ENCODE measurements around the gene CSRP2. TPM values are rescaled to one million over a fixed set of nuclear protein-coding genes. Genes with fewer than 3 reads are reported as not detected.

The CSRP2 gene
- total and polyA plus RNA-seq, 4 donors: 3.7 to 38.0 (median 26.2) TPM

DNA sequence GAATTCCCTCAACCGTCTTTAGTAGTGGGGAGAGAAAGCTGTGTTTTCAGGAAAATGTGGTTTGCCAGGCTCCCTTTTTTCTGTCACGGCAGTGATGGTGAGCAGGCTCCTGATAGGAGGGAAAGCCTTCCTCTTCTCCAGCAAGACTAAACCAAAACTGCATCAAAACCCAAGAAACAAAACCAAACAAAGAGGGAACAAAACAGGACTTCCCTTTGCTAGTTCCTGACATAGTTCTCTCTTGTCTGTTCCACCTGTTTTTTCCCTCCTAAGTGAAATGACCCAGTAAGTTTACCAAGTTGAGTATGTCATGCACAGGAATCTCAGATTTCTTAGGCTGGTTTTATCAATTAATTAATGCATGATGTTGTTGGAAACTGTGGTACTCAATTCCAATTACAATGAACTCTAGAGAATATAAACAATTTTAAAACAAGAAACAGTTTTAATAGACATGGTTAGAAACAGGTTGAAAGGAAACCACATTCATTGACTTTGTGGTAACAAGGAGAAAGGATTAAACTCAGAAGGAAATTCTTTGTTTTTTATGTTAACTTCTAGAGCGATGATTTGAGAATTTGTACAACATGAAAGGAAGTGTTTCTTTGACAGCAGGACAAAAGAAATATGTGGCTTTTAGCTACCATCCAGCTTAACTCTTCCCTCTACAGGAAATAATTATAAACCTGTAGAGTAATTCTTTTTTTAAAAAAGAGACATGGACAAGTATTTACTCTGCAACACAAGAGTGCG is 23.0 kb upstream of the CSRP2 start:
- H3K9me3 ChIP-seq (ENCODE audit: control insufficient read depth in 4 of 4, low read length in 3 of 4): no peaks in the 10 kb centered on the region
- TF ChIP-seq HNF4A (conservative IDR thresholded peaks at IDR 0.05) (no peak), JUND (IDR thresholded peaks at IDR 0.05) (no peak), HNF4G (IDR thresholded peaks at IDR 0.05) (no peak), FOXA2 (IDR thresholded peaks at IDR 0.05) (no peak), FOXA1 (IDR thresholded peaks at IDR 0.05) (no peak), YY1 (IDR thresholded peaks at IDR 0.05) (no peak), NR2F2 (IDR thresholded peaks at IDR 0.05) (no peak), SP1 (IDR thresholded peaks at IDR 0.05) (no peak), GABPA (IDR thresholded peaks at IDR 0.05 in 1 of 2, conservative IDR thresholded peaks at IDR 0.05 in 1 of 2) (no peak), RAD21 (IDR thresholded peaks at IDR 0.05) (no peak)
- TF ChIP-seq, protein P1, sequence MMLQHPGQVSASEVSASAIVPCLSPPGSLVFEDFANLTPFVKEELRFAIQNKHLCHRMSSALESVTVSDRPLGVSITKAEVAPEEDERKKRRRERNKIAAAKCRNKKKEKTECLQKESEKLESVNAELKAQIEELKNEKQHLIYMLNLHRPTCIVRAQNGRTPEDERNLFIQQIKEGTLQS (IDR thresholded peaks at IDR 0.05): no peak
- WGBS: 68% methylated on average over 4 of the region's 4 CpGs

DNA sequence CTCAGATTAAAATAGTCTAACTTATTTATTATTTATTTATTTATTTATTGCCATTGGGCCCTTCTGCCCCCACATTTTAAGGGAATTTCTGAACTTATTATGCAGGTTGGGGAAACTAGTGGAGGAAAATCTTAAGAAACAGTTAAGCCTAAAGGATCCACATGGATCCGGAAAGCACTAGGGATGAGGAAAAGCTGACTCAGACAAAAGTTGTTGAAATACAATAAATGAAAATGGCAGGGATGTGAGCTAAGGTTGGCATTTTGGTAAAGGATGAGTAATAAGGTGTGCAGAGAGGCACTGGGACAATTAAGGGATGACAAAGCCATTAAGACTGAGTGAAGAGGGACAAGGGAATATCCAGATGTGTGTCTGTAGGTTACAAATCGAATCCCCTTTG is 20.7 kb upstream of the CSRP2 start:
- Histone ChIP-seq H3K4me3 (ENCODE audit: low read depth in 1 of 3, low read length in 3 of 3) (no peak overlapping the region), H3K4me1 (ENCODE audit: control insufficient read depth in 4 of 4, insufficient read depth in 4 of 4, low read length in 3 of 4) (no peaks in the 10 kb centered on the region), H3K9me3 (ENCODE audit: control insufficient read depth in 4 of 4, low read length in 3 of 4) (no peaks in the 10 kb centered on the region), H3K36me3 (ENCODE audit: control insufficient read depth in 4 of 4, insufficient read depth in 3 of 4, low read depth in 1 of 4, low read length in 3 of 4) (no peaks in the 10 kb centered on the region), H3K27me3 (ENCODE audit: control insufficient read depth in 4 of 4, insufficient read depth in 4 of 4, low read length in 3 of 4) (no peaks in the 10 kb centered on the region), H3K27ac (ENCODE audit: low read depth in 1 of 2, low read length in 2 of 2) (no peak overlapping the region), H3K9ac (ENCODE audit: low read depth in 1 of 2, low read length in 2 of 2) (no peak overlapping the region)
- whole genome bisulfite sequencing: 98% methylated on average over 2 of the region's 2 CpGs
- DNase-seq (ENCODE audit: low spot score): no peak
- TF ChIP-seq EGR1 (IDR thresholded peaks at IDR 0.05; ENCODE audit: low read depth in 2 of 2): no peak
- no peak for TF ChIP-seq SP1 (IDR thresholded peaks at IDR 0.05)
- TF ChIP-seq JUND (IDR thresholded peaks at IDR 0.05): no peak
- no peak for TF ChIP-seq YY1 (IDR thresholded peaks at IDR 0.05)

More for the DNA sequence above, 23.0 kb upstream of the CSRP2 start:
- DNase-seq (ENCODE audit: low spot score): no peak
- Histone ChIP-seq H3K27ac (ENCODE audit: low read depth in 1 of 2, low read length in 2 of 2) (no peak overlapping the region), H3K4me3 (ENCODE audit: low read depth in 1 of 3, low read length in 3 of 3) (no peak overlapping the region), H3K9ac (ENCODE audit: low read depth in 1 of 2, low read length in 2 of 2) (no peak overlapping the region), H3K27me3 (ENCODE audit: control insufficient read depth in 4 of 4, insufficient read depth in 4 of 4, low read length in 3 of 4) (no peaks in the 10 kb centered on the region), H3K36me3 (ENCODE audit: control insufficient read depth in 4 of 4, insufficient read depth in 3 of 4, low read depth in 1 of 4, low read length in 3 of 4) (no peaks in the 10 kb centered on the region), H3K4me1 (ENCODE audit: control insufficient read depth in 4 of 4, insufficient read depth in 4 of 4, low read length in 3 of 4) (no peaks in the 10 kb centered on the region)

DNA sequence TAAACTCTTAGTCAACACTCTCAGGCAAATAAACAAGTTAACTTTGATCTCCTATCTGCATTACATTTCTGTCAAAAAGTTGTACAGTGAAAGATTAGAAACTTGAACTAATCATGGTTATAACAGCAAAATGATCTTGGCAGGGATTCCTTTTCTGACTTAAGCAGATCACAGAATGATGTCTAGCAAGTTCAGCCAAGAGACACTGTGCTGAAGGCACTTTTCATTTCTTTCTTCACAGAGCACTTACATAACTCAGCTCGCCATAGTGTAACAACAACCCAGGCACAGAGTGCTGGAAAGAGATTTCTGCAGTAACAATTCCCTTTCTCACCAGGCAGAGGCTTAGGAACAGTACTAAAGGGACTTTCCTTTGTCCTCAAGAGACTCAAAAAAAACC is 19.6 kb upstream of the CSRP2 start:
- H3K9me3 ChIP-seq (ENCODE audit: control insufficient read depth in 4 of 4, low read length in 3 of 4): peaks cover 0 to 2% (median 0%) of the 10 kb centered on the region in 4 donors
- H3K27ac ChIP-seq (ENCODE audit: low read depth in 1 of 2, low read length in 2 of 2): no peak overlapping the region
- 75% methylated on average over 1 of the region's 1 CpG for WGBS
- no peaks in the 10 kb centered on the region for H3K27me3 ChIP-seq (ENCODE audit: control insufficient read depth in 4 of 4, insufficient read depth in 4 of 4, low read length in 3 of 4)
- DNase-seq (ENCODE audit: low spot score): no peak
- no peak overlapping the region for H3K4me3 ChIP-seq (ENCODE audit: low read depth in 1 of 3, low read length in 3 of 3)
- H3K9ac ChIP-seq (ENCODE audit: low read depth in 1 of 2, low read length in 2 of 2): no peak overlapping the region
- H3K4me1 ChIP-seq (ENCODE audit: control insufficient read depth in 4 of 4, insufficient read depth in 4 of 4, low read length in 3 of 4): no peaks in the 10 kb centered on the region
- no peak for TF ChIP-seq TAF1 (conservative IDR thresholded peaks at IDR 0.05)
- TF ChIP-seq, protein P2, sequence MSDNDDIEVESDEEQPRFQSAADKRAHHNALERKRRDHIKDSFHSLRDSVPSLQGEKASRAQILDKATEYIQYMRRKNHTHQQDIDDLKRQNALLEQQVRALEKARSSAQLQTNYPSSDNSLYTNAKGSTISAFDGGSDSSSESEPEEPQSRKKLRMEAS (IDR thresholded peaks at IDR 0.05): no peak
- TF ChIP-seq, protein P3, sequence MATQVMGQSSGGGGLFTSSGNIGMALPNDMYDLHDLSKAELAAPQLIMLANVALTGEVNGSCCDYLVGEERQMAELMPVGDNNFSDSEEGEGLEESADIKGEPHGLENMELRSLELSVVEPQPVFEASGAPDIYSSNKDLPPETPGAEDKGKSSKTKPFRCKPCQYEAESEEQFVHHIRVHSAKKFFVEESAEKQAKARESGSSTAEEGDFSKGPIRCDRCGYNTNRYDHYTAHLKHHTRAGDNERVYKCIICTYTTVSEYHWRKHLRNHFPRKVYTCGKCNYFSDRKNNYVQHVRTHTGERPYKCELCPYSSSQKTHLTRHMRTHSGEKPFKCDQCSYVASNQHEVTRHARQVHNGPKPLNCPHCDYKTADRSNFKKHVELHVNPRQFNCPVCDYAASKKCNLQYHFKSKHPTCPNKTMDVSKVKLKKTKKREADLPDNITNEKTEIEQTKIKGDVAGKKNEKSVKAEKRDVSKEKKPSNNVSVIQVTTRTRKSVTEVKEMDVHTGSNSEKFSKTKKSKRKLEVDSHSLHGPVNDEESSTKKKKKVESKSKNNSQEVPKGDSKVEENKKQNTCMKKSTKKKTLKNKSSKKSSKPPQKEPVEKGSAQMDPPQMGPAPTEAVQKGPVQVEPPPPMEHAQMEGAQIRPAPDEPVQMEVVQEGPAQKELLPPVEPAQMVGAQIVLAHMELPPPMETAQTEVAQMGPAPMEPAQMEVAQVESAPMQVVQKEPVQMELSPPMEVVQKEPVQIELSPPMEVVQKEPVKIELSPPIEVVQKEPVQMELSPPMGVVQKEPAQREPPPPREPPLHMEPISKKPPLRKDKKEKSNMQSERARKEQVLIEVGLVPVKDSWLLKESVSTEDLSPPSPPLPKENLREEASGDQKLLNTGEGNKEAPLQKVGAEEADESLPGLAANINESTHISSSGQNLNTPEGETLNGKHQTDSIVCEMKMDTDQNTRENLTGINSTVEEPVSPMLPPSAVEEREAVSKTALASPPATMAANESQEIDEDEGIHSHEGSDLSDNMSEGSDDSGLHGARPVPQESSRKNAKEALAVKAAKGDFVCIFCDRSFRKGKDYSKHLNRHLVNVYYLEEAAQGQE (IDR thresholded peaks at IDR 0.05): no peak
- TF ChIP-seq RXRA (IDR thresholded peaks at IDR 0.05): no peak
- TF ChIP-seq FOXA1 (IDR thresholded peaks at IDR 0.05): no peak
- no peak for TF ChIP-seq SP1 (IDR thresholded peaks at IDR 0.05)
- TF ChIP-seq JUND (IDR thresholded peaks at IDR 0.05): no peak
- no peak for TF ChIP-seq FOXA2 (IDR thresholded peaks at IDR 0.05)
- H3K36me3 ChIP-seq (ENCODE audit: control insufficient read depth in 4 of 4, insufficient read depth in 3 of 4, low read depth in 1 of 4, low read length in 3 of 4): no peaks in the 10 kb centered on the region

Measured in liver (tissue), 9 donors.